ENCODE results near the gene TMEM238L. TPM values are rescaled to one million over a fixed set of nuclear protein-coding genes. Genes with fewer than 3 reads are reported as not detected.

TMEM238L gene
- total and polyA plus RNA-seq, 10 donors, result not detected

- H3K4me3 ChIP-seq, result no peak overlapping the region
- 31 to 45% (median 39%) methylated on average over 2 of the region's 2 CpGs for WGBS, 5 donors
- peaks cover 0 to 8% (median 0%) of the 10 kb centered on the region in 6 donors for H3K4me1 ChIP-seq
- no peak overlapping the region for H3K27ac ChIP-seq
- TF ChIP-seq CTCF (IDR thresholded peaks at IDR 0.05 in 8 of 11, conservative IDR thresholded peaks at IDR 0.05 in 3 of 11) (no peak), POLR2AphosphoS5 (IDR thresholded peaks at IDR 0.05) (no peak), POLR2A (IDR thresholded peaks at IDR 0.05) (no peak)
- no peaks in the 10 kb centered on the region for H3K36me3 ChIP-seq
- H3K27me3 ChIP-seq (replicated peaks in 1 of 7), result no peaks in the 10 kb centered on the region
- H3K9me3 ChIP-seq, result peaks cover 0 to 18% (median 10%) of the 10 kb centered on the region in 8 donors
- intact Hi-C loops (cut with DNase I; ENCODE audit: low total_unique reads), result no loop called here
- no peak for DNase-seq
These were observed 27.5 kb downstream of the TMEM238L start for GRCh38 chr17:10776381-10776780.

GRCh38 chr17:10775740-10776356, 28.1 kb downstream of the TMEM238L start:
- intact Hi-C loops (cut with DNase I; ENCODE audit: low total_unique reads), result no loop called here

GRCh38 chr17:10775058-10775457, 28.8 kb downstream of the TMEM238L start:
- peaks cover 0 to 8% (median 0%) of the 10 kb centered on the region in 6 donors for H3K4me1 ChIP-seq
- no peak overlapping the region for H3K4me3 ChIP-seq
- peaks cover 0 to 18% (median 10%) of the 10 kb centered on the region in 8 donors for H3K9me3 ChIP-seq
- 88 to 95% (median 92%) methylated on average over 4 of the region's 4 CpGs for WGBS, 5 donors
- H3K27me3 ChIP-seq (replicated peaks in 1 of 7), result no peaks in the 10 kb centered on the region
- no peak for DNase-seq
- no peaks in the 10 kb centered on the region for H3K36me3 ChIP-seq
- no peak overlapping the region for H3K27ac ChIP-seq
- TF ChIP-seq POLR2A (IDR thresholded peaks at IDR 0.05) (no peak), CTCF (IDR thresholded peaks at IDR 0.05 in 8 of 11, conservative IDR thresholded peaks at IDR 0.05 in 3 of 11) (no peak), POLR2AphosphoS5 (IDR thresholded peaks at IDR 0.05) (no peak)
- intact Hi-C loops (cut with DNase I; ENCODE audit: low total_unique reads), result no loop called here

More at GRCh38 chr17:10775740-10776356, 28.1 kb downstream of the TMEM238L start:
- TF ChIP-seq POLR2AphosphoS5 (IDR thresholded peaks at IDR 0.05) (no peak), POLR2A (IDR thresholded peaks at IDR 0.05) (no peak), CTCF (IDR thresholded peaks at IDR 0.05 in 8 of 11, conservative IDR thresholded peaks at IDR 0.05 in 3 of 11) (no peak)
- H3K9me3 ChIP-seq, result peaks cover 0 to 18% (median 10%) of the 10 kb centered on the region in 8 donors
- H3K4me3 ChIP-seq, result no peak overlapping the region
- peaks cover 0 to 8% (median 0%) of the 10 kb centered on the region in 6 donors for H3K4me1 ChIP-seq
- no peak overlapping the region for H3K27ac ChIP-seq
- H3K36me3 ChIP-seq, result no peaks in the 10 kb centered on the region
- DNase-seq, result no peak
- 76 to 83% (median 79%) methylated on average over 5 of the region's 5 CpGs for WGBS, 5 donors
- H3K27me3 ChIP-seq (replicated peaks in 1 of 7), result no peaks in the 10 kb centered on the region

- Histone ChIP-seq H3K36me3 (no peaks in the 10 kb centered on the region), H3K27me3 (replicated peaks in 1 of 7) (no peaks in the 10 kb centered on the region), H3K9me3 (peaks cover 0 to 18% (median 10%) of the 10 kb centered on the region in 8 donors), H3K4me1 (peaks cover 0 to 8% (median 0%) of the 10 kb centered on the region in 6 donors), H3K27ac (no peak overlapping the region), H3K4me3 (no peak overlapping the region)
- WGBS, 5 donors, result 67 to 84% (median 76%) methylated on average over 2 of the region's 2 CpGs
- TF ChIP-seq POLR2A (IDR thresholded peaks at IDR 0.05), result no peak
- no peak for TF ChIP-seq CTCF (IDR thresholded peaks at IDR 0.05 in 8 of 11, conservative IDR thresholded peaks at IDR 0.05 in 3 of 11)
- no peak for TF ChIP-seq POLR2AphosphoS5 (IDR thresholded peaks at IDR 0.05)
- no peak for DNase-seq
- intact Hi-C loops (cut with DNase I; ENCODE audit: low total_unique reads), result no loop called here
These were observed 30.5 kb downstream of the TMEM238L start for GRCh38 chr17:10773391-10773790.
